GM12874 (cell line): ENCODE data around the gene HECW1.

Experiments
- TF ChIP-seq, protein P1 (sequence below): IDR thresholded peaks from 2 replicates; pipeline ENCODE4 v1.5.1; 2011; ENCODE audit warnings: low read depth, mild to moderate bottlenecking, control low read depth, low read length, moderate library complexity; ENCODE audit not compliant: insufficient read depth

HECW1 gene

DNA sequence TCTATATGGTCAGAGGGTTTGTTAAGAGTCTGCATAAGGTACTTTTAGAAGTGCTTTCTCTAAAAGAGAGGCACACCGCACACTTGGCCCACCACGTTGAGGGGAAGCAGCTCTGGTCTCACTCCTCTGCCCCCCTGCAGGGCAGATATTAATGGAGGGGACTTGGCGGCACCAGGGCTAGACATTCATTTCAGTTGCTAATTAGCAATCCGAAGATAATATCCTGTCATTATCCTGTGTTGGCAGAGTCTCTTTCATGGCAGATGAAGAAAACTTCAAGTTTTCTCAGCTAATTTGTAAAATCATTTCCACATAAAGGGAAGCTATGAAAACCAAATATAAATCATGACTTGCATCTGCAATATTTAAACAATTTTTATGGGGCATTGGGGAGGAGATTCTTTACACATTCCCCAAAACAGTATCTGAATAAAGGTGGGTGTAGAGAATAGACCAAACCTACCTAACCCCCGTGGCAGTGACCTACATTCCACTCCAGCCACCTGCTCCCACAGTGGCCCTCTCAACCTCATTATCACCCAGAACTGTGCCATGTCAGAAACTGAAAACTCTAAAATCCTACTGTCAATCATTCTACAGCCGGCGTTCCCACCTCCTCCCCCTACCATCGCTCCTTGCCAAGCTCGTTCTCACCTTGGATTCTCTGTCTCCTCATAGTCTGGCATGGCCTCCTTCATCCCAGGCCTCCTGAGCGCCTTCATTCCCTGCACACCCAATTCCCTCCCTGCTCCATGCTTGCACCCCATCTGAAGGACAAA is 416.3 kb downstream of the HECW1 start:
- TF ChIP-seq, protein P1, sequence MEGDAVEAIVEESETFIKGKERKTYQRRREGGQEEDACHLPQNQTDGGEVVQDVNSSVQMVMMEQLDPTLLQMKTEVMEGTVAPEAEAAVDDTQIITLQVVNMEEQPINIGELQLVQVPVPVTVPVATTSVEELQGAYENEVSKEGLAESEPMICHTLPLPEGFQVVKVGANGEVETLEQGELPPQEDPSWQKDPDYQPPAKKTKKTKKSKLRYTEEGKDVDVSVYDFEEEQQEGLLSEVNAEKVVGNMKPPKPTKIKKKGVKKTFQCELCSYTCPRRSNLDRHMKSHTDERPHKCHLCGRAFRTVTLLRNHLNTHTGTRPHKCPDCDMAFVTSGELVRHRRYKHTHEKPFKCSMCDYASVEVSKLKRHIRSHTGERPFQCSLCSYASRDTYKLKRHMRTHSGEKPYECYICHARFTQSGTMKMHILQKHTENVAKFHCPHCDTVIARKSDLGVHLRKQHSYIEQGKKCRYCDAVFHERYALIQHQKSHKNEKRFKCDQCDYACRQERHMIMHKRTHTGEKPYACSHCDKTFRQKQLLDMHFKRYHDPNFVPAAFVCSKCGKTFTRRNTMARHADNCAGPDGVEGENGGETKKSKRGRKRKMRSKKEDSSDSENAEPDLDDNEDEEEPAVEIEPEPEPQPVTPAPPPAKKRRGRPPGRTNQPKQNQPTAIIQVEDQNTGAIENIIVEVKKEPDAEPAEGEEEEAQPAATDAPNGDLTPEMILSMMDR = no peak

DNA sequence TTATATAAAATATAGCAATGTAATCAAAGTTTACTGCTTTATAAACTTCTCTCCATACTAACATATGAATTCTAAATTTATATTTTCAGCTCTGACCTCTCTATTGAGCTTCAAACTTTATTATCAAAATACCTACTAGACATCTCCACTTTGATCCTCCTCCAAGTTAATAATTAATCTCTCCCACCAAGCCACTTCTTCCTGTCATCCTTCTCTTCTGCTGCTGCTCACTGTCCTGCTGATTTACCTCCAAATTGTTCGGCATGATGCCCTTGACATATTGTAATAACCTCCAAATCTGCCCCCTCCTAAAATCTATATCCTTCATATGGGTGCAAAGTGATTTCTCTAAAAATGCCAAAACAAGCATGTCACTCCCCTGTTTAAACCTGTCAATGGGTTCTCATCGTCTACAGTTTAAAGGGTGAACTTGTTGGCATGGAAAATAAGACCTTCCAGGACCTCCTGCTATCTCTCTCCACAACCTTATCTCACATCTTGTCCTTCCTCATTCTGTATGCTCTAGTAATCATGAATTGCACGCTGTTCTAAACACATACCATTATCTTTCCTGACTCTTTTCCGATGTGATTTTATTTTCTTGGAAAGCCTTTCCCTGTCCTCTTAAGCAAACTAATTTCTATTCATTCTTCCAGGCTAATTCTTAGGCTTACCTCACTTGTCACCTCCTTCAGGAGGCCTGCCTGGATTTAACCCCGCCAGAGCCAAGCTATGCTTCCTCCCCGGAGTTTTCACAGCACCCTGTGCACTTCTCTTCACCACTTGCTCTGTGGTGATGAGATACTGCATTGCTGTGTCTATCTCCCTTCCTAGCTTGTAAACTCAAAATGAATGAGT is 418.3 kb downstream of the HECW1 start:
- TF ChIP-seq, protein P1 = no peak

DNA sequence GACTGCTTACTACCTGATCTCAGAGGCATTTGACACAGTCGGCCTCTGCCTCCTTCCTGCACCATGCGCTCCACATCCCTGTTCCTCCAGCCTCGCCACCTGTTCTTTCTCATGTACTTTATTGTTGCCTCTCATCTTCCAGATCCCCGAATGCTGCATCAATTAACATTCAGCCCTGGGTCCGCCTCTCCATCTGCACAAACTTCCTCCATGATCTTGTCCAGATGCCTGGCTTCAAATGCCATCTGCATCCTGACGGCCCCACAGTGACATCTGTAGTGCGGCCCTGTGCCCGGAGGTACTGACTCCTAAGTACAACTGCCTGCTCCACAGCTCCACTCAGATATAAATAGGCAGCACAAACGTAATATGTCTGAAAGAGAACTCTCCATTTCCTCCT is 419.3 kb downstream of the HECW1 start:
- TF ChIP-seq, protein P1 = no peak

DNA sequence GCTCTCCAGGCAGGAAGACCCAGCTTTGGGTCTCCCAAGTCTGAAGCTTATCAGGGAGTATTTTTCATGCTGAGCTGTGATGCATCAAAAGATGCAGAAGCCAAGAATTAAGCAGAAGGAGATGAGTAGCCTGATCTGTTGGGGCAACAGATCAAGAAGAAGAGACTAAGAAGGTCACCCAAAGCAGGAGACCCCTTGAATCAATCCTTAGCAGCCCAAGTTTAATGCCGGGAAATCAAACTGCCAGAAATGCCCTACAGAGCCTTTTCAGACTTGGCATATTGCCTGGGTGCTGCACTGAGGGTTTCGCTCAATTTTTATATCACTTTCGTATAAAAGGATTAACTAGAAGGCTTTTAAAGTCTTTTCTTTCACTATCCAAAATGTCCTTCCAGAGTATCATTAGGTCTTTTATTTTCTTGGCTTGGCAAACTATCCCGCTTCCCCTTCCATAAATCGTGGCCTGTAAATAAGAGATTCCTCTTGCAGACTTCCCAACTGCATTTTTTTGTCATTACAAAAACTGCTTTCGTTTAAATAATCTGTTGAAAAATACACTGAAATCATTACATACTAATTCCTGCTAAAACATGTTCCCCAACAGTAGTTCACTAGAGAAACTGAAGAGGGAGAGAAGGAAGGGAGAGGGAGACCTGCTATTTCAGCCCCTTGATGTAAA is 421.5 kb downstream of the HECW1 start:
- TF ChIP-seq, protein P1 = no peak

DNA sequence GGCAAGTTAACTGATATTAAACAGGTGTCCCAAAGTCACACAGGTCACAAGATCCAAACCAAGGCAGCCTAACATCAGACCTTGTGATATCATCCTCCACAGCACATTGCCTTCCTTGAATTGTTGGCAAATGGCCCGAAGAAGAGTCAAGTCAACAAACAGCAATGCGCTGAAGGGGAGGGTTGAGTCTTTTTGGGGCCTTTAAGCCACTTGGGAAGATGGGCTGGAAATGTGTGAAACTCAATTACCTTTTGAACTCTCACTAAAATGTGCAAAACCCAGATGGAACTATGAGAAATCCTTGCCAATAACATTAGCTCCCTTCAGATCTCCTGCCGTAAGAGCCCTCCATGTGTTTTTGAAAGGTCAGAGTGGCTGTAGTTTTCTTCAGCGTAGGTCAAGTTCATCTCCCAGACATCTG is 422.6 kb downstream of the HECW1 start:
- TF ChIP-seq, protein P1 = no peak

DNA sequence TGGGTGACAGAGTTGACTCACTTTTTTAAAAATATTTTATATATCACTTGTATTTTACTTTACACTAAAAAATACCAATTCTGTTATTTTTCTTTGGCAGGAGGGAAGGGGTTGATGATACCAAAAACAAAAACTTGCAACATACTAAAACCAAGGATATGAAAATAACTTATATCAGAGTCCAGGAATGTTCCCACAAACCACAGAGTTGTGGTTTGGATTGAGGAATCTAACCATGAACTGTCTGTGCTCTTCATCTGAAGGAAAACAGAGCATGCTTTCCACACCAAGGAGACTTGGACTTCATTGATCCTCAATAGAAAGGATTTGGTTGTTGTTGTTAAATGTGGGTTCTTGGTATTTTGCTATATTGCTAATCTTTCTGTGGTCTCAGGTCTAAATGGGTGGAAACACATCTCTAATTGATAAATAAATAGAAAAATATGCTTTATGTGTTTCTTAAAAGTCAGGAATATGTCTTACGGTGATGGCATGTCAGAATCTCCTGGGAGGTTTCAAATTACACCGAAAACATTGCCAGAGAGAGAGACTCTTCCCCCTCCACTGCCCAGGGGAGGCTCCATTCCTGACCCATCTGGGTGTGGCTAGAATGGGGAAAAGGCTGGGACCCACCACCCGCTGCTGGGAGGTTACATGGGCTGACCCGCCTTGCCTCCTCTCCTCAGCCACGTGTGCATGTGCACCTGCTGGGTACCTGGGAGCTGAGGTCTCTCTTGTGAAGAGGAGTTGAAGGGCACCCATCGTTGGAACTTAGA is 423.6 kb downstream of the HECW1 start:
- TF ChIP-seq, protein P1 = no peak
